SU-DHL-6 (cell line): Measurements from ENCODE around the gene RGL4.
"Not testable (repeated sequence)": the region's sequence is repeated elsewhere in the genome, so short reads cannot be mapped to it uniquely, and the experiment has no call there.

Source experiments
- H2AFZ ChIP-seq: fragments of 200-600 bp; sonication (generic); 2 replicates; pipeline ENCODE4 v1.6.1; 2014; ENCODE audit warnings: low read depth, mild to moderate bottlenecking, moderate library complexity, mixed read lengths, antibody characterized with exemption, low read length; ENCODE audit not compliant: severe bottlenecking
- H3F3A ChIP-seq: fragments of 200-600 bp; shearing (Covaris generic); 2 replicates; pipeline ENCODE4 v1.6.0; 2016; ENCODE audit warnings: antibody characterized with exemption, mild to moderate bottlenecking; ENCODE audit not compliant: insufficient read depth
- H3K27ac ChIP-seq: fragments of 200-600 bp; sonication (generic); 2 replicates; pipeline ENCODE4 v1.5.1; 2016; ENCODE audit warnings: low read depth, mild to moderate bottlenecking, low read length, moderate library complexity, mixed read lengths
- H3K27me3 ChIP-seq: fragments of 200-600 bp; sonication (generic), shearing (Covaris generic); 2 replicates; pipeline ENCODE4 v1.6.0; 2014; ENCODE audit warnings: mild to moderate bottlenecking, low read length
- H3K36me3 ChIP-seq: fragments of 200-600 bp; sonication (generic); 2 replicates; pipeline ENCODE4 v1.6.1; 2014; ENCODE audit warnings: mild to moderate bottlenecking, low read length, mixed read lengths
- H3K4me2 ChIP-seq: fragments of 300-600, 200-600 bp; shearing (Covaris generic), sonication (generic); 2 replicates; pipeline ENCODE4 v1.6.0; 2014; ENCODE audit warnings: low read length, low read depth, mild to moderate bottlenecking; ENCODE audit not compliant: poor library complexity, severe bottlenecking
- H3K4me3 ChIP-seq: fragments of 200-600 bp; sonication (generic); 2 replicates; pipeline ENCODE4 v1.5.1; 2014; ENCODE audit warnings: antibody characterized with exemption, low read length, mild to moderate bottlenecking, mixed read lengths; ENCODE audit not compliant: insufficient read depth, poor library complexity, severe bottlenecking
- H3K79me2 ChIP-seq: fragments of 200-600 bp; sonication (generic); 2 replicates; pipeline ENCODE4 v1.6.1; 2014; ENCODE audit warnings: mild to moderate bottlenecking, low read length, moderate library complexity; ENCODE audit not compliant: insufficient read depth
- H3K9ac ChIP-seq: fragments of 200-600 bp; sonication (generic); 2 replicates; pipeline ENCODE4 v1.7.0; 2014; ENCODE audit warnings: mild to moderate bottlenecking, low read length
- H3K9me2 ChIP-seq: fragments of 200-600 bp; sonication (generic); replicated peaks from 2 replicates; pipeline ENCODE4 v1.6.1; 2014; ENCODE audit warnings: low read length; ENCODE audit not compliant: insufficient read depth
- H3K9me3 ChIP-seq: fragments of 200-600 bp; sonication (generic); 2 replicates; pipeline ENCODE4 v1.6.1; 2014; ENCODE audit warnings: low read length, mixed read lengths; ENCODE audit not compliant: insufficient read depth
- H4K20me1 ChIP-seq: fragments of 200-600 bp; sonication (generic); 2 replicates; pipeline ENCODE4 v1.6.1; 2014; ENCODE audit warnings: low read depth, mild to moderate bottlenecking, antibody characterized with exemption, low read length, moderate library complexity, mixed read lengths
- EZH2phosphoT487 ChIP-seq: fragments of 200-600 bp; sonication (generic), shearing (Covaris generic); conservative IDR thresholded peaks from 2 replicates; pipeline ENCODE4 v1.6.1; 2018; ENCODE audit warnings: mild to moderate bottlenecking, antibody characterized with exemption, low read length, moderate library complexity, mixed read lengths
- TF ChIP-seq, protein P1 (sequence below): fragments of 200-600 bp; sonication (generic); IDR thresholded peaks from one replicate; pipeline ENCODE4 v1.5.1; 2017; ENCODE audit warnings: antibody characterized with exemption, mild to moderate bottlenecking, low read length, moderate library complexity; ENCODE audit not compliant: insufficient read depth, poor library complexity, severe bottlenecking

RGL4 gene, protein sequence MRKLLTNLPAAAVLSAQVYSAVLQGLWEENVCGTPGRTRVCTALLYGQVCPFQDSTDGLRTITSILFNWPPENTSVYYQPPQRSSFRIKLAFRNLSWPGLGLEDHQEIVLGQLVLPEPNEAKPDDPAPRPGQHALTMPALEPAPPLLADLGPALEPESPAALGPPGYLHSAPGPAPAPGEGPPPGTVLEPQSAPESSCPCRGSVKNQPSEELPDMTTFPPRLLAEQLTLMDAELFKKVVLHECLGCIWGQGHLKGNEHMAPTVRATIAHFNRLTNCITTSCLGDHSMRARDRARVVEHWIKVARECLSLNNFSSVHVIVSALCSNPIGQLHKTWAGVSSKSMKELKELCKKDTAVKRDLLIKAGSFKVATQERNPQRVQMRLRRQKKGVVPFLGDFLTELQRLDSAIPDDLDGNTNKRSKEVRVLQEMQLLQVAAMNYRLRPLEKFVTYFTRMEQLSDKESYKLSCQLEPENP

DNA sequence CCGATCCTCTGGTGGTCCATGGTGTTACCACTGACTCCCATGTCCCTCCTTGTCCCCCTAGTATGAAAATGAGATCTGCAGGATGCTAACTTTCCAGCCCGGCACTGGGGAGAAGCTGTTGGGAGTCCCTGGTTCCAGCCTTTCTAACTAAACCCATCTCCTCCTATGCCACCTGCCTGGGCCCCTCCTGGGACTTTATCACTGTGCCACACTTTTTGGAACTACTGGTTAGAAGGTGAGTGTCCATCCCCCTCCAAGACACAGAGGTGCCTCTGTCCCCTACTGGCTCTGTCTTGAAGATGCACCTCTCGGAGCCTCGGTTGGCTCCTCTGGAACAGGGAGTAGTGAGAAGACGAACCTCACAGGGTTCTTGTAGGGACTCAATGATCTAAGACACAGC is at the start of gene RGL4:
TSS of gene RGL4 (plus strand) at position 301 of the 400 bp plus-strand sequence. CDS start 1,018 bp downstream, outside the sequence.
- H3K9me2 ChIP-seq, result no peaks in the 10 kb centered on the region
- no peaks in the 10 kb centered on the region for H3K27me3 ChIP-seq
- H3K79me2 ChIP-seq, result no peaks in the 10 kb centered on the region
- H4K20me1 ChIP-seq, result no peaks in the 10 kb centered on the region
- no peaks in the 10 kb centered on the region for H3F3A ChIP-seq
- no peak within 1 kb of the TSS for H3K9ac ChIP-seq
- H3K4me2 ChIP-seq, result no peak within 1 kb of the TSS
- H2AFZ ChIP-seq, result no peak within 1 kb of the TSS
- no peaks in the 10 kb centered on the region for H3K9me3 ChIP-seq
- no peaks in the 10 kb centered on the region for H3K36me3 ChIP-seq
- TF ChIP-seq, protein P1, sequence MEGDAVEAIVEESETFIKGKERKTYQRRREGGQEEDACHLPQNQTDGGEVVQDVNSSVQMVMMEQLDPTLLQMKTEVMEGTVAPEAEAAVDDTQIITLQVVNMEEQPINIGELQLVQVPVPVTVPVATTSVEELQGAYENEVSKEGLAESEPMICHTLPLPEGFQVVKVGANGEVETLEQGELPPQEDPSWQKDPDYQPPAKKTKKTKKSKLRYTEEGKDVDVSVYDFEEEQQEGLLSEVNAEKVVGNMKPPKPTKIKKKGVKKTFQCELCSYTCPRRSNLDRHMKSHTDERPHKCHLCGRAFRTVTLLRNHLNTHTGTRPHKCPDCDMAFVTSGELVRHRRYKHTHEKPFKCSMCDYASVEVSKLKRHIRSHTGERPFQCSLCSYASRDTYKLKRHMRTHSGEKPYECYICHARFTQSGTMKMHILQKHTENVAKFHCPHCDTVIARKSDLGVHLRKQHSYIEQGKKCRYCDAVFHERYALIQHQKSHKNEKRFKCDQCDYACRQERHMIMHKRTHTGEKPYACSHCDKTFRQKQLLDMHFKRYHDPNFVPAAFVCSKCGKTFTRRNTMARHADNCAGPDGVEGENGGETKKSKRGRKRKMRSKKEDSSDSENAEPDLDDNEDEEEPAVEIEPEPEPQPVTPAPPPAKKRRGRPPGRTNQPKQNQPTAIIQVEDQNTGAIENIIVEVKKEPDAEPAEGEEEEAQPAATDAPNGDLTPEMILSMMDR, result no peak
- no peak for TF ChIP-seq EZH2phosphoT487
- H3K27ac ChIP-seq, result no peak within 1 kb of the TSS
- no peak within 1 kb of the TSS for H3K4me3 ChIP-seq

DNA sequence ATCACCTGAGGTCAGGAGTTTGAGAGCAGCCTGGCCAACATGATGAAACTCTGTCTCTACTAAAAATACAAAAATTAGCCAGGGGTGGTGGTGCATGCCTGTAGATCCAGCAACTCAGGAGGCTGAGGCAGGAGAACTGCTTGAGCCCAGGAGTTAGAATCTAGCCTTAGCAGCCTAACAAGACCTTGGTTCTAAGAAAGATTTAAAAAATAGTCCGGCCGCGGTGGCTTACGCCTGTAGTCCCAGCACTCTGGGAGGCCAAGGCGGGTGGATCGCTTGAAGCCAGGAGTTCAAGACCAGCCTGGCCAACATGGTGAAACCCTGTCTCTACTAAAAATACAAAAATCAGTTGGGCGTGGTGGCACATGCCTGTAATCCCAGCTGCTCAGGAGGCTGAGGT is 44.3 kb upstream of the RGL4 start:
- H3K79me2 ChIP-seq, H4K20me1 ChIP-seq, H3F3A ChIP-seq, H3K27ac ChIP-seq, H3K4me2 ChIP-seq, H3K36me3 ChIP-seq, H2AFZ ChIP-seq, H3K4me3 ChIP-seq, H3K27me3 ChIP-seq, H3K9me2 ChIP-seq, H3K9me3 ChIP-seq, H3K9ac ChIP-seq: not testable (repeated sequence)

DNA sequence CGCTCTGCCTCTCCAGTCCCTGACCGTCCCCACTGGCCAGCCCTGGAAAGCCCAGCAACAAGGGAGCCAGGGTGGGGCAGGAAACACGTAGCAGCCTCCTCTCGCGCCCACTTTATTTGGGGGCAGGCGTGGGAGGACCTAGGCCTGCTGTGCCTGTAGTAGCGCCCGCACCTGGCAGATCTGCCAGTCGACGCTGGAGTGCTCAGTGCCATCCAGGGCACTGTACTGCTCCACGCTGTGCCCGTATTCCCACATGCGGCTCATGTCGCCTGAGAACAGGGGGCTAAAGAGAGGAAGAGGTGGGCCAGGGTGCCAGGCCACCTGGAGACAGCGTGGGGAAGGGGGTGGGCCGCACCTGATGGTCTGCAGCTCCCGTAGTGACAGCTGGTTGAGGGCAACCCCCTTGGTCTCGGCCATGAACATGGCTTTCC is 41.7 kb upstream of the RGL4 start:
- Histone ChIP-seq H3K36me3 (no peaks in the 10 kb centered on the region), H3K79me2 (no peaks in the 10 kb centered on the region), H3K27me3 (no peaks in the 10 kb centered on the region), H3K4me3 (no peak overlapping the region), H3K4me2 (no peak overlapping the region), H3K9me3 (no peaks in the 10 kb centered on the region), H4K20me1 (no peaks in the 10 kb centered on the region), H3K9me2 (no peaks in the 10 kb centered on the region), H2AFZ (no peak overlapping the region), H3F3A (no peaks in the 10 kb centered on the region), H3K27ac (no peak overlapping the region), H3K9ac (no peak overlapping the region)
- TF ChIP-seq, protein P1, result no peak
- TF ChIP-seq EZH2phosphoT487, result no peak

DNA sequence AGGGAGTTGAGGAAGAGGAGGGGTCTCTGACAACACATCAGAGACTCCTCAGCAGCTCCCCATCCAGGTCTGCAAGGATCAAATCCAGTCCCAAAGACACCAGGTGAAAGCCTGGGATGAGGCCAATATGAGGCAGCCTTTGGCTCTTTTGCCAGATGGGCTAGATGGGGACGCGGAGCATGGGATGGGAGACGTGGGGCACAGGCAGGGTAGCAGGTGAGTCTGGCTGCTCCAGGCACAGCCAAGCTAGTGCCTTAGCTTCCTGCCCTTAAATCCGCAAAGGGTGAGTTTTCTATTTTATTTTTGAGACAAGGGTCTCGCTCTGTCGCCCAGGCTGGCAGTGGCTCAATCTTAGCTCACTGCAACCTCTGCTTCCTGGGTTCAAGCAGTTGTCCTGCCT is 39.1 kb upstream of the RGL4 start:
- Histone ChIP-seq H3K27me3 (no peaks in the 10 kb centered on the region), H3K4me2 (no peak overlapping the region), H4K20me1 (no peaks in the 10 kb centered on the region), H3K9ac (no peak overlapping the region), H3K27ac (no peak overlapping the region), H3K9me3 (no peaks in the 10 kb centered on the region), H3K4me3 (no peak overlapping the region), H3K9me2 (no peaks in the 10 kb centered on the region), H3K79me2 (no peaks in the 10 kb centered on the region), H3F3A (no peaks in the 10 kb centered on the region), H2AFZ (no peak overlapping the region), H3K36me3 (no peaks in the 10 kb centered on the region)
- no peak for TF ChIP-seq EZH2phosphoT487
- TF ChIP-seq, protein P1, result no peak
